Uterus (tissue), 4 donors: Measurements from ENCODE around the gene ELOVL2. TPM values are rescaled to one million over a fixed set of nuclear protein-coding genes. Genes with fewer than 3 reads are reported as not detected.

ENCODE experiments used
- DNase-seq, 2 donors: peaks; one replicate each; pipeline ENCODE4 v3.0.0-alpha.2; 2019 to 2020
- H3K27ac ChIP-seq, 2 donors: fragments of 200-600 bp; sonication (generic); 1 replicate in 1 of 2; 2 replicates in 1 of 2; pipeline ENCODE4 v1.5.1; 2016 to 2018
- H3K27me3 ChIP-seq, 2 donors: fragments of 200-600 bp; sonication (generic); one replicate each; pipeline ENCODE4 v1.5.1; 2018 to 2019; ENCODE audit warnings: control low read depth in 1 of 2
- H3K36me3 ChIP-seq, 2 donors: fragments of 200-600 bp; sonication (generic); one replicate each; pipeline ENCODE4 v1.5.1; 2019; ENCODE audit warnings: control low read depth in 1 of 2
- H3K4me1 ChIP-seq, 2 donors: fragments of 200-600 bp; sonication (generic); one replicate each; pipeline ENCODE4 v1.5.1; 2018 to 2019; ENCODE audit warnings: control low read depth in 1 of 2
- H3K4me3 ChIP-seq, 2 donors: fragments of 200-600 bp; sonication (generic); 1 replicate in 1 of 2; 2 replicates in 1 of 2; pipeline ENCODE4 v1.5.1; 2018 to 2019; ENCODE audit warnings: mild to moderate bottlenecking in 1 of 2
- H3K9me3 ChIP-seq, 2 donors: fragments of 200-600 bp; sonication (generic); one replicate each; pipeline ENCODE4 v1.5.1; 2019; ENCODE audit warnings: control low read depth in 1 of 2
- CTCF ChIP-seq, 4 experiments: fragments of 200-600 bp in 2 of 4; fragments of 450-650 bp in 2 of 4; sonication (generic) in 2 of 4; IDR thresholded peaks; one replicate each; pipeline ENCODE4 v1.5.1; 2016 to 2019; ENCODE audit warnings: antibody characterized with exemption in 4 of 4, mild to moderate bottlenecking in 2 of 4, moderate library complexity in 1 of 4
- POLR2A ChIP-seq, 2 donors: fragments of 450-650 bp; IDR thresholded peaks; one replicate each; pipeline ENCODE4 v1.6.1; 2016; ENCODE audit warnings: antibody characterized with exemption in 2 of 2, mild to moderate bottlenecking in 1 of 2, moderate library complexity in 1 of 2
- intact Hi-C: fragments of 100-400 bp; cut with DNase I; formaldehyde crosslinking; loops from one replicate; pipeline ENCODE4 v1.15.1; 2023; ENCODE audit warnings: low total_unique reads
- total RNA-seq, 4 donors: library from RNA; depleted of rRNA in 3 of 4; stranded (reverse); fragments of >200 nt in 3 of 4; gene quantifications; one replicate each; pipeline versions ENCODE4 v1.1.0 to v1.2.4, GENCODE V29; 2014 to 2023
- donor health status: DM: yes; HTN: yes; CAD: no.

ELOVL2 gene
- total RNA-seq, 4 donors from 2014 or later, result 0.09 to 3.5 TPM; not detected in 2

GRCh38 chr6:10951675-10952282 is 92.3 kb downstream of the ELOVL2 start:
- H3K36me3 ChIP-seq, result no peaks in the 10 kb centered on the region
- intact Hi-C loops, result no loop called here
- no peaks in the 10 kb centered on the region for H3K4me1 ChIP-seq
- no peak overlapping the region for H3K27ac ChIP-seq
- H3K9me3 ChIP-seq, result no peaks in the 10 kb centered on the region
- H3K27me3 ChIP-seq, result no peaks in the 10 kb centered on the region
- no peak for DNase-seq
- TF ChIP-seq POLR2A (IDR thresholded peaks at IDR 0.05) (no peak), CTCF (IDR thresholded peaks at IDR 0.05) (peak in 2 of 4 experiments; percentile 15 to 27)
- H3K4me3 ChIP-seq, result no peak overlapping the region

GRCh38 chr6:10949579-10950490 is 94.3 kb downstream of the ELOVL2 start:
- Histone ChIP-seq H3K4me3 (no peak overlapping the region), H3K4me1 (no peaks in the 10 kb centered on the region), H3K36me3 (no peaks in the 10 kb centered on the region), H3K27ac (no peak overlapping the region), H3K9me3 (no peaks in the 10 kb centered on the region), H3K27me3 (no peaks in the 10 kb centered on the region)
- DNase-seq, result no peak
- intact Hi-C loops, result no loop called here
- TF ChIP-seq POLR2A (IDR thresholded peaks at IDR 0.05) (no peak), CTCF (IDR thresholded peaks at IDR 0.05) (no peak)

- H3K4me3 ChIP-seq, result no peak overlapping the region
- no peak for DNase-seq
- no peaks in the 10 kb centered on the region for H3K36me3 ChIP-seq
- H3K27me3 ChIP-seq, result no peaks in the 10 kb centered on the region
- TF ChIP-seq CTCF (IDR thresholded peaks at IDR 0.05) (no peak), POLR2A (IDR thresholded peaks at IDR 0.05) (no peak)
- no peaks in the 10 kb centered on the region for H3K9me3 ChIP-seq
- H3K4me1 ChIP-seq, result no peaks in the 10 kb centered on the region
- no peak overlapping the region for H3K27ac ChIP-seq
- intact Hi-C loops, result no loop called here
Measured at GRCh38 chr6:10947966-10948365, 96.1 kb downstream of the ELOVL2 start.

GRCh38 chr6:10945845-10946244 is 98.3 kb downstream of the ELOVL2 start:
- no peaks in the 10 kb centered on the region for H3K27me3 ChIP-seq
- H3K4me3 ChIP-seq, result no peak overlapping the region
- intact Hi-C loops, result no loop called here
- no peak for DNase-seq
- no peak overlapping the region for H3K27ac ChIP-seq
- H3K36me3 ChIP-seq, result no peaks in the 10 kb centered on the region
- H3K9me3 ChIP-seq, result no peaks in the 10 kb centered on the region
- no peak for TF ChIP-seq CTCF (IDR thresholded peaks at IDR 0.05)
- TF ChIP-seq POLR2A (IDR thresholded peaks at IDR 0.05), result no peak
- H3K4me1 ChIP-seq, result no peaks in the 10 kb centered on the region

GRCh38 chr6:10939840-10940239 is 104.3 kb downstream of the ELOVL2 start:
- intact Hi-C loops, result no loop called here
- no peak for DNase-seq
- no peaks in the 10 kb centered on the region for H3K4me1 ChIP-seq
- H3K9me3 ChIP-seq, result no peaks in the 10 kb centered on the region
- no peaks in the 10 kb centered on the region for H3K36me3 ChIP-seq
- H3K27me3 ChIP-seq, result no peaks in the 10 kb centered on the region
- TF ChIP-seq POLR2A (IDR thresholded peaks at IDR 0.05), result no peak
- TF ChIP-seq CTCF (IDR thresholded peaks at IDR 0.05), result no peak
- no peak overlapping the region for H3K4me3 ChIP-seq
- no peak overlapping the region for H3K27ac ChIP-seq
